OCI-LY7 (cell line): ENCODE results near the gene STX17.

Experiments
- EZH2phosphoT487 ChIP-seq: fragments of 200-600 bp; sonication (generic); IDR thresholded peaks from 2 replicates; pipeline ENCODE4 v1.6.1; 2018; ENCODE audit warnings: low read depth, borderline replicate concordance, mild to moderate bottlenecking, mixed run types, antibody characterized with exemption, low read length, moderate library complexity, mixed read lengths
- TF ChIP-seq, protein P1 (sequence below): fragments of 200-600 bp; sonication (generic); conservative IDR thresholded peaks from 2 replicates; pipeline ENCODE4 v1.5.1; 2014; ENCODE audit warnings: mild to moderate bottlenecking, antibody characterized with exemption, low read length, moderate library complexity, mixed read lengths

DNA sequence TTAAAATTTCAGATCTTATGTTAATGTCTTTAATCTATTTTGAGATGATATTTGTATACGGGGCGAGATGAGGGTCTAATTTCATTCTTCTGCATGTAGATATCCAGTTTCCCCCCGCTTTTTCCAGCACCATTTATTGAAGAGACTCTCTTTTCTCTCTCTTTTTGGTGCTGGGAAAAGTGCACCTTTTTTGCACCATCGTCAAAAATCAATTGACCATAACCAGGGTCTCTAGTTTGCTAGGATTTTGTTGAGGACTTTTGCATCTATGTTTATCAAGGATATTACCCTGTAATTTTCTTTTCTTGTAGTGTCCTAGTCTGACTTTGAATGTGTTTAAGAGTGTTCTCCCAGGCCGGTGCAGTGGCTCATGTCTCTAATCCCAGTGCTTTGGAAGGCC is 93.3 kb downstream of the STX17 start:
- TF ChIP-seq, protein P1, sequence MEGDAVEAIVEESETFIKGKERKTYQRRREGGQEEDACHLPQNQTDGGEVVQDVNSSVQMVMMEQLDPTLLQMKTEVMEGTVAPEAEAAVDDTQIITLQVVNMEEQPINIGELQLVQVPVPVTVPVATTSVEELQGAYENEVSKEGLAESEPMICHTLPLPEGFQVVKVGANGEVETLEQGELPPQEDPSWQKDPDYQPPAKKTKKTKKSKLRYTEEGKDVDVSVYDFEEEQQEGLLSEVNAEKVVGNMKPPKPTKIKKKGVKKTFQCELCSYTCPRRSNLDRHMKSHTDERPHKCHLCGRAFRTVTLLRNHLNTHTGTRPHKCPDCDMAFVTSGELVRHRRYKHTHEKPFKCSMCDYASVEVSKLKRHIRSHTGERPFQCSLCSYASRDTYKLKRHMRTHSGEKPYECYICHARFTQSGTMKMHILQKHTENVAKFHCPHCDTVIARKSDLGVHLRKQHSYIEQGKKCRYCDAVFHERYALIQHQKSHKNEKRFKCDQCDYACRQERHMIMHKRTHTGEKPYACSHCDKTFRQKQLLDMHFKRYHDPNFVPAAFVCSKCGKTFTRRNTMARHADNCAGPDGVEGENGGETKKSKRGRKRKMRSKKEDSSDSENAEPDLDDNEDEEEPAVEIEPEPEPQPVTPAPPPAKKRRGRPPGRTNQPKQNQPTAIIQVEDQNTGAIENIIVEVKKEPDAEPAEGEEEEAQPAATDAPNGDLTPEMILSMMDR = no peak
- TF ChIP-seq EZH2phosphoT487 = no peak
